ENCODE data around the gene PDZD2.
"Not testable (repeated sequence)": the region's sequence is repeated elsewhere in the genome, so short reads cannot be mapped to it uniquely, and the experiment has no call there.

PDZD2 gene

DNA sequence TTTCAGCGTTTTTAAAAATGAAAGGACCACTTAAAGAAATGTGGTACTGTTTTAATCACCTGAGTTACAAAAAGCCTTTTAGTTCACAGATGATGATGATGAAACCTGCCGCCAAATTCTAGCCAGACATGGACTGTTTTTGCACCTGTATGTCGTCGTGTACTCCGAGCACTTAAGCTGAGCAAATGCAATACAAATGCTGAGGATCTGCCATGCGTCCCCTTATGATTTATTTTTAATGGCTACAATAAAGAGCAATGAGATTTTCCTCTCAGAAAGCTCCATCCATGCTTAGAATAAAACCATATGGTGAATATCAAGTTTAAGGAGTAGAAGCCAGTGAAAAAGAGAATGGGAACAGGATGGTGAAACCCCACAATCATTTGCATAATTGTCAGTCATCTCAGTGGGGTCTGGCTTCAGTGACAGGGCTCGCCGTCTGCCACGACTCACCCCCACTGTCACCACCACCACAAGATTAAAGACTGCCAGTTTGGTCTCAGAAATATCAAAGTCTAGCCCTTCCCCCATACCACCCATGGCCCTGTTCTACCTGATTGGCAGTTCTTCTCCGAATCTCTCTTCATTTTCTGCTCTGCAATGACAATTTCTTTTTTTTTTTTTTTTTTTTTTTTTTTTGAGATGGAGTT, 375.3 kb downstream of the PDZD2 start:
- no peak for DNase-seq (ENCODE audit: low read depth)

DNA sequence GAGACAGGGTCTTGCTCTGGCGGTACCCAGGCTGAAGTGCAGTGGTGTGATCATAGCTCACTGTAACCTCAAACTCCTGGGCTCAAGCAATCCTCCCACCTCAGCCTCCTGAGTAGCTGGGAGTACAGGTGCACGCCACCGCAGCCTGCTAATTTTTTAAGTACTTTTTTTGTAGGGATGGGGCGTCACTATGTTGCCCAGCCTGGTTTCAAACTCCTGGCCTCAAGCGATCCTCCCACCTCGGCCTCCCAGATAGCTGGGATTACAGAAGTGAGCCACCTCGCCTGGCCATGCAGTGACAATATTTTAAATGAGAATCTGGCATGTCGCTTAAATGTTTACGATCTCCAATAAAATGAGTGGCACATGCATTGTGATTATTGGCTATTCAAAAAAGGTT, 376.3 kb downstream of the PDZD2 start:
- DNase-seq (ENCODE audit: low read depth), result not testable (repeated sequence)

GRCh38 chr5:32017692-32018367, 378.9 kb downstream of the PDZD2 start:
- no peak for DNase-seq (ENCODE audit: low read depth)

DNA sequence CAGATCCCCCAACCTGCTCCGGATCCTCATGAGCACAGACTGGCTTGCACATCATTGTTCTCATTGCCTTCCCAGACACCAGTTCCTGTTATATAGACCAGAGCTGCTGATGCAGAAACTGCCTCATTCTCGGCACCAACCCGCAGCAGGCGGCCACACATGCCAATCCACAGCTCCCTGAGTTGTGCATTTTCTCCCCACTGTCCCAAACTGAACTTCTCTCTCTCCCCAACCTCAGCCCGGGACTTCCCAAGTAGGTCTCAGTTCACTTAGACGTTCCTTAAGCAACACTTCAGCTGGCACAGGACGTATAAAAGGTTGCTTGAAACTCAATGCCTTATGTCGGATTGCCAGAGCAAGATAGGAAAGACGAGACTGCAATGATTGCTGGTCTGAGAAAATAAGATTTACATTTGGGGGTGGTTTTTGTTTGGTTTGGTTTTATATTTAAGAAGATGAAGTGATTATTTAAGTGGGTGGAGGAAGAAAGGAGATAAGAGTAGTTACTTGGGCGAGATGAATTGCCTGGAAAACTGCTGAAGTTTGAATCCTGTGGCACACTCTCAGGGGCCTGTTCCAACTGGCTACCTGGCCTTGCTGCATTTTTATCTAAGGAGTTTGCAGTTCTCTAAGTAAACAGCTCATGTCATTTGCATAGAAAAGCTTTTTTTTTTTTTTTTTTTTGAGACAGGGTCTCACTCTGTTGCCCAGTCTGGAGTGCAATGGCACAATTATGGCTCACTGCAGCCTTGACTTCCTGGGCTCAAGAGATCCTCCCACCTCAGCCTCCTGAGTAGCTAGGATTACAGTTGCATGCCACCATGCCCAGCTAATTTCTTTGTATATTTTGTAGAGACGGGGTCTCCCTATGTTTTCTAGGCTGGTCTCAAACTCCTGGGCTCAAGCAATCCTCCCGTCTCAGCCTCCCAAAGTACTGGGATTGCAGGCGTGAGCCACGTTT, 379.8 kb downstream of the PDZD2 start:
- no peak for DNase-seq (ENCODE audit: low read depth)

GRCh38 chr5:32020271-32020670, 381.3 kb downstream of the PDZD2 start:
- DNase-seq (ENCODE audit: low read depth), result no peak

DNA sequence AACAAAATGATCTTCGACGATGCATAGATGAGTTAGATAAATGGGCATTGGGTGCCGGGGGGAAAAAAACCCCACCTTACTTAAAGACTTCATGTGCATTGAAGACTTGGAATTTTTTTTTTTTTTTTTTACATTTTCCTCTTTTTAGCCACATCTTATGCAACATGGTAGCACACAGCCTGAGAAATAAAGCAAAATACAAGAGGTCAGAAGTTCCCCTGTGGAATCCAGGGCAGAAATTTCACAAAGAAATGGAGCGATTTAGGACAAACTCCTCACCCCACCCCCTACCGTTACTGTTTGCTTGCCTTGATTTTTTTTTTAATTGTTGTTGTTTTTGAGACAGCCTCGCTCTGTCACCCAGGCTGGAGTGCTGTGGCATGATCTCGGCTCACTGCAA, 382.0 kb downstream of the PDZD2 start:
- DNase-seq (ENCODE audit: low read depth), result no peak

DNA sequence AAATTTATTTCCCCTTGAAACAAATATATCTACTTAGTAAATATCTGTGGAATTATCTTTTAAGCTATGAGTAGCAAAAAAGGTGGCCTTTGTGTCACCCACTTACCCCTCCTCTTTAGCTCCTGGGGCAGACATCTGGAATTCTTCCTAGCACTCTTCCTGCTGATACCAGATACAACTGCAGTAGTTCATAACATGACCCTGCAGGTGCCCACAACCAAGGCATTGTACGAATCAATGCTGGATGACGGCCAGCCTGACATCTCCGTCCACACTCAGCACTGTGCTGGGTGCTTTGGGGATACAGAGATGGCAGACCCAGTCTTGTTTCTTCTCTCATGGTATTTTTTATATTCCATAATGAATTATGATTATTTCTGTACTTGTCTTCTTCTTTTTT, 382.8 kb downstream of the PDZD2 start:
- DNase-seq (ENCODE audit: low read depth), result no peak

- DNase-seq (ENCODE audit: low read depth), result no peak
Observed at GRCh38 chr5:32022638-32023037, 383.7 kb downstream of the PDZD2 start.

GRCh38 chr5:32023816-32024215, 384.9 kb downstream of the PDZD2 start:
- no peak for DNase-seq (ENCODE audit: low read depth)

DNA sequence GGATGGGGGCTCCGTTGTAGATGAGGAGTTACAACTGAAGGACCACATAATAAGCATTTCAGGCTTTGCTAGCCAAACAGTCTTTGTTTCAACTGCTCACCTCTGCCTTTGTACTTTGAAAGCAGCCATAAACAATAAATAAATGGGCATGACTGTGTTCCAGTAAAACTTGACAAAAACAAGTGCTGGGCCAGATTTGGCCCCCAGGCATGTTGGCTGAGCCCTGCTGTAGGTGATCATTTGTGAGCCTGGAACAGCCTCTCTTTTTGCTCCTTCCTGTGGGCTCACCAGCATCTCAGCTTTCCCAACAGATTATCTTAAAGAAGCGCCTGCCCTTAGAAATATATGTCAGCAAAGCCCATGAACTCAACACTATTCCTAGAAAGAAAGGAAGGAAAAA, 385.8 kb downstream of the PDZD2 start:
- no peak for DNase-seq (ENCODE audit: low read depth)

GRCh38 chr5:32027093-32027716, 388.3 kb downstream of the PDZD2 start:
- no peak for DNase-seq (ENCODE audit: low read depth)

DNA sequence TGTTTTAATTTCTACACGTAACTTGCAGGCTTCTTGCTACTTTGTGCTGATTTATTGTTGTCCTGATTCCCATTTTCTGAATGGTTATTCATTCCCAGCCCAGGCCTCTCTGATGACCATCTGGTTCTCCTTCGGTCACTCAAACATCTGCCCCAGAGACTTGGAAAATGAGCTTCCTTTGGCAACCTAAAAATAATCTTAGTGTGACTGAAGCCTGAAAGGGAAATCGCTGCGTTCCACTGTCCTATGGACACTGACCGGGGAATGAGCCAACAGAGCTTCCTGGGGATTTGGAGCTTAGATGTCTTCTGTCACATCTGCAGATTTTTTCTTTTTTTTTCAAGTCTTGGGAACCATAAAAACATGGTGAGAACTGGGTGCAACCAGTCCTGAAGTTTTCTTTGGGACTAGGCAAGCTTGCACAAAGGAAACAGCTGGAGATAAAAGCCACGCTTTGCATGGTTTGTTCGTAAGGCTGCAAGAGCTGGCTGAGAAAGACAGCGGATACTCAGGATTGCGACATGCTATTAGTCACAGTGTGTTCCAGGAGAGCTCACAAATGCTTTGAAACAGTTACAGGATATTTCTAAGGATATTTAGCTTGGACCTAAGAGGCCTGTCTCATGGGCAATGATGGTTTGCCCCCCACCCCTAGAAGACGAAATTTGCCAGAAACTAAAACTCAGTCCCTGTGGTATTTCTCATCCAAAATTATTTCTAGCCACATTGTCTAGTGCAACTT, 389.0 kb downstream of the PDZD2 start:
- no peak for DNase-seq (ENCODE audit: low read depth)

DNA sequence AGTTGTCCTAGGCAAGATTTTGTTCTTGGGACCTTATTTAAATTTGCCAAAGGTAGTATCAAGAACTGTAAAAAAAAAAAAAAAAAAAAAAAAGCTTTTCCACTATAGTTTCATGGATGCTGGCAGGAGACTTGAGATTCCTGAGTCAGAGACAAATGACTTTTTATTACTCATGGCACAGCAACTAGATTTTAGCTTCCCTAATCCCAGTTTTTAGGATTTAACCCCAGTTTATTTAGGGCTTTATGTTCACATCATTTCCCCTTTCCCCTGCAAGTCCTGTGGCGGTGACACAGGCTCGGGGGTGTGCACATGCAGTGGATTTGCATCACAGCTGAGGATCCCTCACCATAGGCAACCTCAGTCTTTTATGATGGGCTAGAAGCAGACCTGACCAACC, 390.3 kb downstream of the PDZD2 start:
- no peak for DNase-seq (ENCODE audit: low read depth)

- DNase-seq (ENCODE audit: low read depth), result no peak
Observed at GRCh38 chr5:32029781-32030180, 390.9 kb downstream of the PDZD2 start.

- no peak for DNase-seq (ENCODE audit: low read depth)
Observed at GRCh38 chr5:32030222-32030621, 391.3 kb downstream of the PDZD2 start.

DNA sequence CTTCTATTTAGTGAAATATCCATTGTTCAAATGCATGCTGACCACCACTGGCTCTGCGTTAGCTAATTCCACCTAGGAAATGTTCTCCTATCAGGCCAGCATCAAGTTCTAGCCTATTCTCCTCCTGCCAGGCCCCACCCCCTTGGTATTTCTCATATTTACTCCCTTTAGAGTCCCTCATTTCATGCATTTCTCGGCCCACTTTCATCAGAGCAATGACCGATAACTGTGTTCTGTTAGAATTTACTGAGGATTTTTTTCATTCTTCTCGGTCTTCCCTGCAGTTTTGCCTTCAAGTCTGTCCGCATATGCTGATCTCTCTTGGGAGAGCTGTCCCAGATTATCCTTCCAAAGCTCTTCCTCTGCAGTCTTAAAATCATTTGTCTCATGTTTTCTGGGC, 391.8 kb downstream of the PDZD2 start:
- DNase-seq (ENCODE audit: low read depth), result no peak

DNA sequence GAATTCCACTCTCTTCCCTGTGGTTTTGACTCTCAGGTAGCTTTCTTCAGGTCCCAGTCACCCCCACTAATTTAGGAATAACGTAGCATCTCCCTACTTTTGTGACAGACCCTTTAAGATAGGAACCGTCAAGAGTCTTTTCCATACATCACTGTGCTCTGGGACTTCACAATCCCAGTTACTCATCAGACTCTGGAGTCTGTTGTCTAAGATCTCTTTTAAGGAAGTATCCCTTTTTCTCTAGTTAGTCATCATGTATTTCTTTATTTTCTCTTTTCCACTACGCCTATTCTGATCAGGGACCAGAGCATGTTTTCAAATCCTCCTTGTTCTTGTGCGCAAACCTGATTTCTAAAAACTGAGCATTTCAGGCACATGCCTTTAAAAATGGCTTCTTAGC, 392.2 kb downstream of the PDZD2 start:
- no peak for DNase-seq (ENCODE audit: low read depth)

- DNase-seq (ENCODE audit: low read depth), result no peak
Observed at GRCh38 chr5:32038523-32038922, 399.6 kb downstream of the PDZD2 start.

DNA sequence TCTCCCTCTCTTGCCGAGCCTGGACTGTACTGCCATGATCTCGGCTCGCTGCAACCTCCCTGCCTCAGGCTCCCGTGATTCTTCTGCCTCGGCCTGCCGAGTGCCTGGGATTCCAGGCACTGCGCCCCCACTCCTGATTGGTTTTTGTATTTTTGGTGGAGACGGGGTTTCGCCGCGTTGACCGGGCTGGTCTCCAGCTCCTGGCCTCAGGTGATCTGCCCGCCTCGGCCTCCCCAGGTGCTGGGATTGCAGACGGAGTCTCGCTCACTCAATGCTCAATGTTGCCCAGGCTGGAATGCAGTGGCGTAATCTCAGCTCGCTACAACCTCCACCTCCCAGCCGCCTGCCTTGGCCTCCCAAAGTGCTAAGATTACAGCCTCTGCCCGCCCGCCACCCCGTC, 400.2 kb downstream of the PDZD2 start:
- DNase-seq (ENCODE audit: low read depth), result not testable (repeated sequence)

DNA sequence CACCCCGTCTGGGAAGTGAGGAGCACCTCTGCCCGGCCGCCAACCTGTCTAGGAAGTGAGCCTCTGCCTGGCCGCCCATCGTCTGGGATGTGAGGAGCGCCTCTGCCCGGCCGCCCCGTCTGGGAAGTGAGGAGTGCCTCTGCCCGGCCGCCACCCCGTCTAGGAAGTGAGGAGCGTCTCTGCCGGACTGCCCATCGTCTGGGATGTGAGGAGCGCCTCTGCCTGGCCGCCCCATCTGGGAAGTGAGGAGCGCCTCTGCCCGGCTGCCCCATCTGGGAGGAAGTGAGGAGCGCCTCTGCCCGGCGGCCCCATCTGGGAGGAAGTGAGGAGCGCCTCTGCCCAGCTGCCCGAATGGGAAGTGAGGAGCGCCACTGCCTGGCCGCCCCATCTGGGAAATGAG, 400.7 kb downstream of the PDZD2 start:
- not testable (repeated sequence) for DNase-seq (ENCODE audit: low read depth)

GRCh38 chr5:32040181-32040695, 401.3 kb downstream of the PDZD2 start:
- not testable (repeated sequence) for DNase-seq (ENCODE audit: low read depth)

Data from T-helper 22 cell (primary cell).